CD4-positive, alpha-beta memory T cell (primary cell): ENCODE measurements around the gene RTCA. TPM values are rescaled to one million over a fixed set of nuclear protein-coding genes. Genes with fewer than 3 reads are reported as not detected.
"Not testable (repeated sequence)": the region's sequence is repeated elsewhere in the genome, so short reads cannot be mapped to it uniquely, and the experiment has no call there.

Experiments
- CTCF ChIA-PET: fragments of 350-600 bp; sonication (Branson Sonifier 250); formaldehyde crosslinking; loops from one replicate; lab custom pipeline; 2021; ENCODE audit warnings: inconsistent platforms; ENCODE audit not compliant: partially characterized antibody; lab: Charles Lee
- POLR2A ChIA-PET: fragments of 350-600 bp; sonication (Branson Sonifier 250); formaldehyde crosslinking; loops from one replicate; lab custom pipeline; 2021; ENCODE audit not compliant: partially characterized antibody; lab: Charles Lee
- DNase-seq, 5 donors: peaks; one replicate each; pipeline versions ENCODE4 v3.0.0 to v3.0.0-alpha.2; 2020 to 2022; ENCODE audit warnings: mixed read lengths in 1 of 5
- H3K27ac ChIP-seq: one replicate; pipeline ENCODE4 v1.7.0; 2013; ENCODE audit warnings: low read depth, low read length
- H3K27me3 ChIP-seq: 2 replicates; pipeline ENCODE4 v1.7.0; 2013; ENCODE audit warnings: mild to moderate bottlenecking, low read length, moderate library complexity; ENCODE audit not compliant: insufficient read depth
- H3K36me3 ChIP-seq: 2 replicates; pipeline ENCODE4 v1.7.0; 2013; ENCODE audit warnings: mild to moderate bottlenecking, low read length, moderate library complexity; ENCODE audit not compliant: insufficient read depth
- H3K4me1 ChIP-seq: 2 replicates; pipeline ENCODE4 v1.7.0; 2013; ENCODE audit warnings: mild to moderate bottlenecking, low read length, moderate library complexity; ENCODE audit not compliant: insufficient read depth
- H3K4me3 ChIP-seq, 2 donors: one replicate each; pipeline ENCODE4 v1.7.0; 2013; ENCODE audit warnings: low read length in 2 of 2, mild to moderate bottlenecking in 1 of 2
- H3K9me3 ChIP-seq, 2 donors: one replicate each; pipeline ENCODE4 v1.7.0; 2013; ENCODE audit warnings: low read length in 2 of 2, control low read depth in 1 of 2; ENCODE audit not compliant: control insufficient read depth in 1 of 2
- H3K27ac Mint-ChIP-seq, 7 donors: one replicate each; pipeline ENCODE4 v1.8.0; 2020 to 2021; ENCODE audit warnings: mixed read lengths in 7 of 7, mild to moderate bottlenecking in 6 of 7, inconsistent platforms in 3 of 7, moderate library complexity in 3 of 7
- H3K27me3 Mint-ChIP-seq, 2 donors: one replicate each; pipeline ENCODE4 v1.8.0; 2020 to 2021; ENCODE audit warnings: mixed read lengths in 2 of 2
- H3K36me3 Mint-ChIP-seq, 2 donors: one replicate each; pipeline ENCODE4 v1.8.0; 2020 to 2021; ENCODE audit warnings: mixed read lengths in 2 of 2, inconsistent platforms in 1 of 2, mild to moderate bottlenecking in 1 of 2
- H3K4me1 Mint-ChIP-seq, 4 donors: one replicate each; pipeline ENCODE4 v1.8.0; 2020 to 2021; ENCODE audit warnings: mixed read lengths in 4 of 4, mild to moderate bottlenecking in 1 of 4
- H3K4me3 Mint-ChIP-seq, 8 donors: one replicate each; pipeline ENCODE4 v1.8.0; 2020 to 2021; ENCODE audit warnings: mixed read lengths in 8 of 8, mild to moderate bottlenecking in 7 of 8, moderate library complexity in 6 of 8, inconsistent platforms in 3 of 8
- H3K9me3 Mint-ChIP-seq, 8 donors: one replicate each; pipeline ENCODE4 v1.8.0; 2020 to 2021; ENCODE audit warnings: mixed read lengths in 8 of 8, mild to moderate bottlenecking in 5 of 8, inconsistent platforms in 3 of 8, moderate library complexity in 1 of 8
- intact Hi-C: fragments of 100-400 bp; cut with micrococcal nuclease; formaldehyde crosslinking; loops from one replicate; pipeline ENCODE4 v1.15.1; 2023
- polyA plus RNA-seq, 2 donors: library from polyadenylated mRNA; unstranded; fragments of 300-500 nt; fragmentation: Illumina TruSeq; gene quantifications; one replicate each; pipeline ENCODE4 v1.2.3, GENCODE V29; 2021
- total RNA-seq, 2 experiments: library from RNA; stranded (reverse); gene quantifications; one replicate each; pipeline ENCODE4 v1.2.3, GENCODE V29; 2021

RTCA gene
- total and polyA plus RNA-seq, 4 experiments from 2014 or later: 19.0 to 41.4 (median 32.2) TPM

- Histone ChIP-seq H3K27ac (no peak overlapping the region), H3K27me3 (no peaks in the 10 kb centered on the region), H3K9me3 (peaks cover 0 to 10% of the 10 kb centered on the region in 2 donors), H3K36me3 (no peaks in the 10 kb centered on the region), H3K4me1 (no peaks in the 10 kb centered on the region), H3K4me3 (no peak overlapping the region)
- Mint-ChIP-seq H3K4me3 (no peak overlapping the region), H3K27me3 (no peaks in the 10 kb centered on the region), H3K27ac (no peak overlapping the region), H3K36me3 (peaks cover 6 to 9% of the 10 kb centered on the region in 2 donors), H3K4me1 (no peaks in the 10 kb centered on the region), H3K9me3 (peaks cover 3 to 20% (median 15%) of the 10 kb centered on the region in 8 donors)
- no peak for DNase-seq
- ChIA-PET CTCF (no interaction called here), POLR2A (no interaction called here)
- intact Hi-C loops: no loop called here
Measured at GRCh38 chr1:100323419-100324106, 57.5 kb downstream of the RTCA start.

GRCh38 chr1:100325415-100326324 is 59.7 kb downstream of the RTCA start:
- no peak for DNase-seq
- no peak overlapping the region for H3K4me3 ChIP-seq
- no peaks in the 10 kb centered on the region for H3K36me3 ChIP-seq
- H3K27me3 ChIP-seq: no peaks in the 10 kb centered on the region
- Mint-ChIP-seq H3K27ac (no peak overlapping the region), H3K9me3 (peaks cover 0 to 3% (median 2%) of the 10 kb centered on the region in 8 donors), H3K4me3 (no peak overlapping the region), H3K36me3 (no peaks in the 10 kb centered on the region), H3K4me1 (no peaks in the 10 kb centered on the region), H3K27me3 (no peaks in the 10 kb centered on the region)
- ChIA-PET CTCF (no interaction called here), POLR2A (no interaction called here)
- no peaks in the 10 kb centered on the region for H3K4me1 ChIP-seq
- H3K27ac ChIP-seq: no peak overlapping the region
- intact Hi-C loops: no loop called here
- no peaks in the 10 kb centered on the region for H3K9me3 ChIP-seq

- H3K4me1 ChIP-seq, POLR2A ChIA-PET, H3K36me3 ChIP-seq, H3K4me3 ChIP-seq, DNase-seq, H3K27ac Mint-ChIP-seq, H3K27ac ChIP-seq, H3K27me3 Mint-ChIP-seq, H3K4me1 Mint-ChIP-seq, H3K9me3 ChIP-seq, H3K9me3 Mint-ChIP-seq, H3K4me3 Mint-ChIP-seq, CTCF ChIA-PET, intact Hi-C loops, H3K27me3 ChIP-seq, H3K36me3 Mint-ChIP-seq: not testable (repeated sequence)
Measured at GRCh38 chr1:100326325-100326670, 60.3 kb downstream of the RTCA start.

- intact Hi-C loops: no loop called here
- no peaks in the 10 kb centered on the region for H3K36me3 ChIP-seq
- ChIA-PET POLR2A (no interaction called here), CTCF (no interaction called here)
- no peaks in the 10 kb centered on the region for H3K36me3 Mint-ChIP-seq
- no peak overlapping the region for H3K4me3 Mint-ChIP-seq
- H3K4me1 ChIP-seq: no peaks in the 10 kb centered on the region
- no peak for DNase-seq
- H3K27me3 Mint-ChIP-seq: no peaks in the 10 kb centered on the region
- H3K4me1 Mint-ChIP-seq: no peaks in the 10 kb centered on the region
- no peak overlapping the region for H3K4me3 ChIP-seq
- no peaks in the 10 kb centered on the region for H3K9me3 ChIP-seq
- H3K9me3 Mint-ChIP-seq: no peaks in the 10 kb centered on the region
- H3K27me3 ChIP-seq: no peaks in the 10 kb centered on the region
- H3K27ac Mint-ChIP-seq: no peak overlapping the region
- no peak overlapping the region for H3K27ac ChIP-seq
Measured at GRCh38 chr1:100328133-100328532, 62.1 kb downstream of the RTCA start.

- H3K4me1 Mint-ChIP-seq, POLR2A ChIA-PET, H3K9me3 ChIP-seq, H3K27me3 ChIP-seq, H3K36me3 Mint-ChIP-seq, H3K27ac ChIP-seq, H3K9me3 Mint-ChIP-seq, CTCF ChIA-PET, H3K4me3 Mint-ChIP-seq, H3K27me3 Mint-ChIP-seq, H3K27ac Mint-ChIP-seq, H3K36me3 ChIP-seq, DNase-seq, H3K4me1 ChIP-seq, intact Hi-C loops, H3K4me3 ChIP-seq: not testable (repeated sequence)
Measured at GRCh38 chr1:100331146-100331545, 65.1 kb downstream of the RTCA start.

- Mint-ChIP-seq H3K27ac (no peak overlapping the region), H3K4me3 (no peak overlapping the region), H3K27me3 (peaks cover 3 to 6% of the 10 kb centered on the region in 2 donors), H3K9me3 (peaks cover 0 to 3% (median 0%) of the 10 kb centered on the region in 8 donors), H3K4me1 (peaks cover 0 to 4% (median under 1%) of the 10 kb centered on the region in 4 donors), H3K36me3 (no peaks in the 10 kb centered on the region)
- H3K9me3 ChIP-seq: no peaks in the 10 kb centered on the region
- intact Hi-C loops: no loop called here
- DNase-seq: no peak
- no peaks in the 10 kb centered on the region for H3K27me3 ChIP-seq
- POLR2A ChIA-PET: no interaction called here
- CTCF ChIA-PET: no interaction called here
- no peak overlapping the region for H3K27ac ChIP-seq
- no peak overlapping the region for H3K4me3 ChIP-seq
- no peaks in the 10 kb centered on the region for H3K36me3 ChIP-seq
- H3K4me1 ChIP-seq: no peaks in the 10 kb centered on the region
Measured at GRCh38 chr1:100332331-100332730, 66.3 kb downstream of the RTCA start.

GRCh38 chr1:100335436-100335835 is 69.4 kb downstream of the RTCA start:
- Mint-ChIP-seq H3K9me3 (peaks cover 0 to 3% (median 0%) of the 10 kb centered on the region in 8 donors), H3K27me3 (peaks cover 3 to 6% of the 10 kb centered on the region in 2 donors)
- intact Hi-C loops: no loop called here

More at GRCh38 chr1:100335436-100335835, 69.4 kb downstream of the RTCA start:
- no peaks in the 10 kb centered on the region for H3K27me3 ChIP-seq
- ChIA-PET CTCF (interaction anchor here (1.1 kb wide), 1 partner anchor 120 kb away, joined by 5 read pairs; no protein-coding TSS in a partner anchor), POLR2A (no interaction called here)
- H3K4me1 ChIP-seq: no peaks in the 10 kb centered on the region
- H3K36me3 Mint-ChIP-seq: no peaks in the 10 kb centered on the region
- H3K9me3 ChIP-seq: no peaks in the 10 kb centered on the region
- H3K27ac Mint-ChIP-seq: no peak overlapping the region
- no peak overlapping the region for H3K27ac ChIP-seq
- H3K4me3 ChIP-seq: no peak overlapping the region
- no peaks in the 10 kb centered on the region for H3K36me3 ChIP-seq
- peaks cover 0 to 4% (median under 1%) of the 10 kb centered on the region in 4 donors for H3K4me1 Mint-ChIP-seq
- DNase-seq: no peak
- no peak overlapping the region for H3K4me3 Mint-ChIP-seq
